Mesenchymal stem cell (in vitro differentiated cells and primary cell): ENCODE data around the gene FSTL4.

ENCODE experiments used
- DNase-seq: peaks from one replicate; pipeline ENCODE4 v3.0.0-alpha.2; 2013
- H2AFZ ChIP-seq: one replicate; pipeline ENCODE4 v1.6.1; 2013; ENCODE audit warnings: low read depth, mild to moderate bottlenecking, control low read depth, inconsistent platforms, low read length, moderate library complexity
- H2AK5ac ChIP-seq: 2 replicates; pipeline ENCODE4 v1.6.1; 2013; ENCODE audit warnings: low read length, moderate library complexity, mild to moderate bottlenecking, inconsistent platforms; ENCODE audit not compliant: severe bottlenecking
- H2BK120ac ChIP-seq: one replicate; pipeline ENCODE4 v1.6.1; 2013; ENCODE audit warnings: low read depth, mild to moderate bottlenecking, inconsistent platforms, low read length, moderate library complexity
- H2BK12ac ChIP-seq, 2 experiments: one replicate each; pipeline ENCODE4 v1.6.1; 2013; ENCODE audit warnings: inconsistent platforms in 2 of 2, low read length in 2 of 2, mild to moderate bottlenecking in 2 of 2, moderate library complexity in 2 of 2, control low read depth in 1 of 2
- H2BK15ac ChIP-seq: one replicate; pipeline ENCODE4 v1.6.1; 2013; ENCODE audit warnings: mild to moderate bottlenecking, low read depth, inconsistent platforms; ENCODE audit not compliant: poor library complexity, severe bottlenecking
- H2BK5ac ChIP-seq: 2 replicates; pipeline ENCODE4 v1.6.1; 2013; ENCODE audit warnings: low read depth, mild to moderate bottlenecking, low read length, control low read depth, inconsistent platforms; ENCODE audit not compliant: poor library complexity, severe bottlenecking
- H3K14ac ChIP-seq, 2 experiments: one replicate each; pipeline ENCODE4 v1.6.1; 2013; ENCODE audit warnings: inconsistent platforms in 2 of 2, low read length in 2 of 2, control low read depth in 1 of 2, mild to moderate bottlenecking in 1 of 2, moderate library complexity in 1 of 2
- H3K18ac ChIP-seq, 2 experiments: one replicate each; pipeline ENCODE4 v1.6.1; 2013; ENCODE audit warnings: inconsistent platforms in 2 of 2, low read length in 2 of 2, control low read depth in 1 of 2, low read depth in 1 of 2, mild to moderate bottlenecking in 1 of 2
- H3K23ac ChIP-seq, 2 experiments: one replicate each; pipeline ENCODE4 v1.6.1; 2013; ENCODE audit warnings: inconsistent platforms in 2 of 2, low read length in 2 of 2, mild to moderate bottlenecking in 2 of 2, moderate library complexity in 2 of 2, control low read depth in 1 of 2
- H3K27ac ChIP-seq: 2 replicates; pipeline ENCODE4 v1.5.1; 2013; ENCODE audit warnings: mild to moderate bottlenecking, moderate library complexity, low read length, control low read depth, inconsistent platforms; ENCODE audit not compliant: poor library complexity, severe bottlenecking
- H3K27me3 ChIP-seq, 2 experiments: 2 replicates each; pipeline versions ENCODE4 v1.6.1 to v1.7.0; 2013; ENCODE audit warnings: low read length in 2 of 2, mild to moderate bottlenecking in 2 of 2, moderate library complexity in 2 of 2, control low read depth in 1 of 2, inconsistent platforms in 1 of 2; ENCODE audit not compliant: control insufficient read depth in 1 of 2, insufficient read depth in 1 of 2
- H3K36me3 ChIP-seq, 2 experiments: 2 replicates each; pipeline versions ENCODE4 v1.6.1 to v1.7.0; 2013; ENCODE audit warnings: low read length in 2 of 2, control low read depth in 1 of 2, inconsistent platforms in 1 of 2, low read depth in 1 of 2, mild to moderate bottlenecking in 1 of 2; ENCODE audit not compliant: insufficient read depth in 2 of 2, control insufficient read depth in 1 of 2
- H3K4ac ChIP-seq, 2 experiments: one replicate each; pipeline ENCODE4 v1.6.1; 2013; ENCODE audit warnings: inconsistent platforms in 2 of 2, low read length in 2 of 2, mild to moderate bottlenecking in 2 of 2, moderate library complexity in 2 of 2, control low read depth in 1 of 2, low read depth in 1 of 2
- H3K4me1 ChIP-seq: 2 replicates; pipeline ENCODE4 v1.6.1; 2013; ENCODE audit warnings: low read depth, low read length, control low read depth; ENCODE audit not compliant: control insufficient read depth, insufficient read depth
- H3K4me2 ChIP-seq: 2 replicates; pipeline ENCODE4 v1.6.1; 2013; ENCODE audit warnings: low read length, mild to moderate bottlenecking, inconsistent platforms; ENCODE audit not compliant: poor library complexity, severe bottlenecking
- H3K4me3 ChIP-seq, 2 experiments: 2 replicates each; pipeline versions ENCODE4 v1.5.1 to v1.7.0; 2013; ENCODE audit warnings: low read length in 2 of 2, mild to moderate bottlenecking in 2 of 2, control low read depth in 1 of 2, low read depth in 1 of 2; ENCODE audit not compliant: insufficient read depth in 1 of 2
- H3K79me1 ChIP-seq: replicated peaks from 2 replicates; pipeline ENCODE4 v1.6.1; 2013; ENCODE audit warnings: mild to moderate bottlenecking, control low read depth, low read length, inconsistent platforms; ENCODE audit not compliant: poor library complexity, severe bottlenecking
- H3K9ac ChIP-seq: 2 replicates; pipeline ENCODE4 v1.7.0; 2013; ENCODE audit warnings: mild to moderate bottlenecking, low read length, moderate library complexity
- H3K9me3 ChIP-seq: 2 replicates; pipeline ENCODE4 v1.7.0; 2013; ENCODE audit warnings: mild to moderate bottlenecking, low read length; ENCODE audit not compliant: control insufficient read depth
- H4K8ac ChIP-seq: one replicate; pipeline ENCODE4 v1.6.1; 2013; ENCODE audit warnings: inconsistent platforms, mild to moderate bottlenecking, low read length, moderate library complexity
- H4K91ac ChIP-seq: one replicate; pipeline ENCODE4 v1.6.1; 2013; ENCODE audit warnings: mild to moderate bottlenecking, low read length, inconsistent platforms
- WGBS: methylation state at CpG from one replicate; pipeline ENCODE4 v1.1.7; 2013; ENCODE audit warnings: mixed read lengths; 5-methylcytosine and 5-hydroxymethylcytosine counted together

Gene FSTL4

DNA sequence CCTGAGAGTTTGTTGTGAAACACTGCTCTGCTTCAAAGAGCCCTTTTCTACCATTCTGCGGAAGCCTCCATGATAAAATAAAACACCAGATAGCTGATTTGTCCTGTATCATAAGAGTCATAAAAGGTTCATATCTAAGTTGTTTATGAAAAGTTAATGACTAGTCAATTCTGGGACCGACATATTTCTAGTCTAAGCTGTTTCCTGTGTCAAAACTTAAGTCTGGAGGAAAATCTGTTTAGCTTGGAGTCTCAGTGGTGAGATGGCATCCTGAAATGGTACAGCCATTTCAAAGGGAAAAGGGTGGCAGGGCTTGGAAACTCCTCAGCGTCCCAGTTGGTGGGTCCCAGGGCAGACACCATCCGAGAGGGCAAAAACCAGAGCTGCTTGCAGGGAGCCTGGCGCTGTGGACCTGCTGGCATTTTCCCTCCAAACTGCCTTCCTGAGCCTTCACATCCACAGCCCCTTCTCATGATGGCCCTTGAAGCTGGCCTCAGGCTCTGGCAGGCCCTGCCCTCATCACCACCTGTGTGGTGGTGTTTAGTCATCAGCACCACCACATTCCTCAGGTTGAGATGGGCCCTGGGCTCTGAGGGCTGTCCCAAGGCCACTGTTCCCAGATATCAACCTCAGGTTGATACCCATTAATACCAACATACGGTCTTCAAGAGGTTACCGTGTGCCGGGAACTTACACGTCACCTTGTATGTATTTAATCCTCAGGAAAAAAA lies 376.5 kb downstream of the FSTL4 start:
- Histone ChIP-seq H3K4me2 (no peak overlapping the region), H4K8ac (no peak overlapping the region), H2BK12ac (no peak overlapping the region), H3K23ac (no peak overlapping the region), H3K4me1 (peaks cover 6% of the 10 kb centered on the region), H3K4ac (no peak overlapping the region), H3K36me3 (peaks cover 0 to 2% of the 10 kb centered on the region in 2 experiments), H2BK15ac (no peak overlapping the region), H2AFZ (no peak overlapping the region), H3K27me3 (peaks cover 4 to 44% of the 10 kb centered on the region in 2 experiments), H2AK5ac (no peak overlapping the region), H3K9ac (no peak overlapping the region), H3K79me1 (no peaks in the 10 kb centered on the region), H2BK5ac (no peak overlapping the region), H4K91ac (no peak overlapping the region), H3K18ac (peak overlapping the region in 1 of 2 experiments; percentile 25), H3K27ac (no peak overlapping the region), H3K9me3 (no peaks in the 10 kb centered on the region), H3K14ac (no peak overlapping the region), H2BK120ac (no peak overlapping the region), H3K4me3 (no peak overlapping the region)
- WGBS = 87% methylated on average over 8 of the region's 9 CpGs
- peak; percentile 6 for DNase-seq

DNA sequence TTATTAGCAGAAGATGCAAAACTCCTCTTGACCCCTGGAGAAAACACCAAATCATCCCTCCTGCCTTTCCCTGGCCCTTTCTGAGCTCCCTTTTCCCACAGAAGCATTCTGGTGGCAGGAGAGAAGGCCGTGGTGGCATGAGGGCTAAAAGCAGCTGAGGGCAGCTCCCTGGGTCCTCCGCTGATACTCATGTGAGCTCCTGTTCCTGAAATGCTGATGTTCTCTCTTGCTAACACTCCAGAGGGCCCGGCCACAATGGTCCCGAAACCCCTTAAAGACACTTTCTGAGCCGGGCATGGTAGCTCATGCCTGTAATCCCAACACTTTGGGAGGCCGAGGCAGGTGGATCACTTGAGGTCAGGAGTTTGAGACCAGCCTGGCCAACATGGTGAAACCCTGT lies 377.4 kb downstream of the FSTL4 start:
- WGBS = 92% methylated on average over 5 of the region's 6 CpGs

DNA sequence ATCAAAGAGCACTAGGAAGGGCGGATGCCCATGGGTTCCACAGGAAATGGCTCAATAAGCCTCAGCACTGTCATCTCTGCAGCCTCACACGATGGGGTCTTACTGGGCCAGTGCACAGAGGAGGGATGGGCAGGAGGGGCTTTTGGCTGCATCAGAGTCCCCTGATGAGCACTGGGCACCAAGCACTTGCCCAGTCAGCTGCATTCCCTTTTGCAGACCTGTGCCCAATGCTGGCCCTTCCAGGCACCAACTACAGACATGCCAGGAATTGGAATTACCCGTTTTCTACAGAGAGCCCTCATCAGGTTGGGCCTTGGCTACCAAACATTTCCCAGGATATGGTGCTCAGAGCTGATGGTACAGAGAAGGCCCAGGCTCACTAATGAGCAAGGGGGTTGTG lies 378.1 kb downstream of the FSTL4 start:
- Histone ChIP-seq H3K79me1 (no peaks in the 10 kb centered on the region), H3K23ac (no peak overlapping the region), H3K9me3 (no peaks in the 10 kb centered on the region), H2AK5ac (no peak overlapping the region), H2BK15ac (no peak overlapping the region), H3K18ac (no peak overlapping the region), H3K27ac (no peak overlapping the region), H3K14ac (no peak overlapping the region), H2AFZ (no peak overlapping the region), H2BK12ac (no peak overlapping the region), H3K4me3 (no peak overlapping the region), H3K36me3 (peaks cover 0 to 2% of the 10 kb centered on the region in 2 experiments), H2BK120ac (no peak overlapping the region), H3K4ac (no peak overlapping the region), H3K4me2 (no peak overlapping the region), H3K27me3 (peaks cover 4 to 44% of the 10 kb centered on the region in 2 experiments), H2BK5ac (no peak overlapping the region), H3K4me1 (no peaks in the 10 kb centered on the region), H3K9ac (no peak overlapping the region), H4K91ac (no peak overlapping the region), H4K8ac (peak overlapping the region; percentile 3)
- WGBS = 94% methylated on average over 3 of the region's 3 CpGs
- no peak for DNase-seq

More for the DNA sequence above, 377.4 kb downstream of the FSTL4 start:
- H3K18ac ChIP-seq = no peak overlapping the region
- H4K8ac ChIP-seq = no peak overlapping the region
- H2BK5ac ChIP-seq = no peak overlapping the region
- no peak overlapping the region for H2AFZ ChIP-seq
- H3K4me2 ChIP-seq = no peak overlapping the region
- H3K9ac ChIP-seq = no peak overlapping the region
- no peak overlapping the region for H2BK12ac ChIP-seq
- H4K91ac ChIP-seq = no peak overlapping the region
- no peak overlapping the region for H3K27ac ChIP-seq
- no peak overlapping the region for H3K4ac ChIP-seq
- no peak overlapping the region for H3K23ac ChIP-seq
- no peaks in the 10 kb centered on the region for H3K4me1 ChIP-seq
- H3K9me3 ChIP-seq = no peaks in the 10 kb centered on the region
- no peak overlapping the region for H2BK15ac ChIP-seq
- no peaks in the 10 kb centered on the region for H3K79me1 ChIP-seq
- H2BK120ac ChIP-seq = no peak overlapping the region
- no peak for DNase-seq
- H3K27me3 ChIP-seq = peaks cover 4 to 44% of the 10 kb centered on the region in 2 experiments
- H3K36me3 ChIP-seq = peaks cover 0 to 2% of the 10 kb centered on the region in 2 experiments
- H3K14ac ChIP-seq = no peak overlapping the region
- H3K4me3 ChIP-seq = no peak overlapping the region
- no peak overlapping the region for H2AK5ac ChIP-seq

DNA sequence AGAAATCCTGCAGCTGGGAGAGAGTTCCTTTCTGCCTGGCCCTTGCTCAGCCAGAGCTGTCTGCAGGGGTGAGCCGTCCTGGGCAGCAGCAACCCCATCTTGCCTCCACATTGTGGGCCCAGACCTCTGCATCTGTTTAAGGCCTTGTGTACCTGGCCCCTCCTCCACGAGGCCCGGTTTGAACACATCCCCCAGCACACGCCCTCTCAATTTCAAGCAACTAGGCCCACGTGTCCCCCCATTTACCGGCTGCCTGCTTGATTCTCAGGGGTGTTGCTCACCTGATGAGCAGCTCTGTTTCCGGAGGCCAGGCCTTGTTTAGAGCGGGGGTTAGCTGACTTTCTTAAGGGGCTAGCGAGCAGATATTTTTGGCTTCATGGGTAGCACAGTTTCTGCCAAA lies 378.7 kb downstream of the FSTL4 start:
- H3K14ac ChIP-seq = no peak overlapping the region
- H2AFZ ChIP-seq = no peak overlapping the region
- WGBS = 89% methylated on average over 8 of the region's 9 CpGs
- DNase-seq = no peak
- H2AK5ac ChIP-seq = no peak overlapping the region
- H4K91ac ChIP-seq = no peak overlapping the region
- H3K4me3 ChIP-seq = no peak overlapping the region
- no peak overlapping the region for H3K18ac ChIP-seq
- no peaks in the 10 kb centered on the region for H3K9me3 ChIP-seq
- H4K8ac ChIP-seq = no peak overlapping the region
- H2BK120ac ChIP-seq = no peak overlapping the region
- no peak overlapping the region for H2BK5ac ChIP-seq
- H2BK15ac ChIP-seq = no peak overlapping the region
- no peak overlapping the region for H3K4ac ChIP-seq
- peaks cover 0 to 2% of the 10 kb centered on the region in 2 experiments for H3K36me3 ChIP-seq
- no peak overlapping the region for H3K4me2 ChIP-seq
- H3K79me1 ChIP-seq = no peaks in the 10 kb centered on the region
- no peak overlapping the region for H3K27ac ChIP-seq
- H3K9ac ChIP-seq = no peak overlapping the region
- no peak overlapping the region for H2BK12ac ChIP-seq
- H3K4me1 ChIP-seq = no peaks in the 10 kb centered on the region
- H3K23ac ChIP-seq = no peak overlapping the region
- H3K27me3 ChIP-seq = peaks cover 4 to 43% of the 10 kb centered on the region in 2 experiments
